Upper lobe of left lung (tissue), 4 donors: Measurements from ENCODE around the gene PUM2.
A peak's percentile ranks its signal among the peaks of the same experiment; 100 is the strongest.

Source experiments
- EP300 ChIP-seq, 4 donors: sonication (generic); formaldehyde crosslinking; IDR thresholded peaks; one replicate each; pipeline ENCODE4 v1.5.1; 2017; ENCODE audit warnings: antibody characterized with exemption in 4 of 4, control low read depth in 2 of 4
- POLR2AphosphoS5 ChIP-seq, 2 donors: sonication (generic); formaldehyde crosslinking; IDR thresholded peaks; one replicate each; pipeline ENCODE4 v1.5.1; 2017; ENCODE audit warnings: antibody characterized with exemption in 2 of 2
- TF ChIP-seq, protein P1 (sequence below), 6 experiments: fragments of 450-650 bp in 4 of 6; fragments of 200-600 bp in 2 of 6; sonication (generic) in 2 of 6; IDR thresholded peaks; one replicate each; pipeline ENCODE4 v1.5.1; 2016 to 2019; ENCODE audit warnings: antibody characterized with exemption in 6 of 6

DNA sequence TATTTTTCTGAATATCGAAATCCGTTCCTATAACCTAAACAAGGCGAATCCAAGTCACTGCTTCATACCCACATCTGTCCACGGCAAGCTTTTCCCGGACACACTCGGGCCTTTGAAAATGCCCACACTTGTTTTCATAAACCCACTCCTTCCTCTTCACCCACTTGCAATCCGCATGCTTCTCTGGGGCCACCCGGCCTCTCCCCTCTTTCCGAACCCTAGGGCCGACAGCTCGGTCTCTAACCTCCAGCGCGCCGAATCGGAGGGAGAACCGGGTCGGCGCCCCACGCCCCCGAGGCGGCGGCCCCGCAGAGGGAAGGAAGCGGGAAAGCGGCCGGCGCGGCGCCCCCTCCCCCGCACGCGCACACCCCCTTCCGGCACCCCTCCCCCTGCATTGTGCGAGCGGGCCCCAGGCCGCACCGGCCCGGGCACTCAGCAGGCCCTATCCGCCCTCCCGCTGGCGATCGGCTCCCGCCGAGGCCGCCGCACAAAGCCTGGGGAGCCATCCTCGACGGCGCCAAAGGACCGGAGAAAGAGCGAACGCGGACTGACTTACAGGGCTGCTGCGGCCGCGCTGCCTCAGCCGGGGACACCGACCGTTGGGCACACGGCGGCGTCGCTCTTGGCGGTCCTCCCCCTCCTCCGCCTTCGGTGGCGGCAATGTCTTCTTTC lies 467 bp downstream of the PUM2 start:
- TF ChIP-seq, protein P1, sequence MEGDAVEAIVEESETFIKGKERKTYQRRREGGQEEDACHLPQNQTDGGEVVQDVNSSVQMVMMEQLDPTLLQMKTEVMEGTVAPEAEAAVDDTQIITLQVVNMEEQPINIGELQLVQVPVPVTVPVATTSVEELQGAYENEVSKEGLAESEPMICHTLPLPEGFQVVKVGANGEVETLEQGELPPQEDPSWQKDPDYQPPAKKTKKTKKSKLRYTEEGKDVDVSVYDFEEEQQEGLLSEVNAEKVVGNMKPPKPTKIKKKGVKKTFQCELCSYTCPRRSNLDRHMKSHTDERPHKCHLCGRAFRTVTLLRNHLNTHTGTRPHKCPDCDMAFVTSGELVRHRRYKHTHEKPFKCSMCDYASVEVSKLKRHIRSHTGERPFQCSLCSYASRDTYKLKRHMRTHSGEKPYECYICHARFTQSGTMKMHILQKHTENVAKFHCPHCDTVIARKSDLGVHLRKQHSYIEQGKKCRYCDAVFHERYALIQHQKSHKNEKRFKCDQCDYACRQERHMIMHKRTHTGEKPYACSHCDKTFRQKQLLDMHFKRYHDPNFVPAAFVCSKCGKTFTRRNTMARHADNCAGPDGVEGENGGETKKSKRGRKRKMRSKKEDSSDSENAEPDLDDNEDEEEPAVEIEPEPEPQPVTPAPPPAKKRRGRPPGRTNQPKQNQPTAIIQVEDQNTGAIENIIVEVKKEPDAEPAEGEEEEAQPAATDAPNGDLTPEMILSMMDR (IDR thresholded peaks at IDR 0.05), result no peak
- no peak for TF ChIP-seq EP300 (IDR thresholded peaks at IDR 0.05)
- TF ChIP-seq POLR2AphosphoS5 (IDR thresholded peaks at IDR 0.05), result peak in 1 of 2 donors; percentile 24
